Endothelial cell of umbilical vein (primary cell): ENCODE results near the gene RRP8. TPM values are rescaled to one million over a fixed set of nuclear protein-coding genes. Genes with fewer than 3 reads are reported as not detected.

Experiments used
- BruUV-seq: library from RNA; stranded (reverse); fragments of 400-500 nt; replicated peaks from 2 replicates; lab custom pipeline; 2021; lab: Mats Ljungman, UMichigan
- CTCF ChIA-PET: fragments of 300-600, 350-600 bp; sonication (Branson Sonifier 250); formaldehyde crosslinking; loops from one replicate; lab custom pipeline; 2021; ENCODE audit warnings: antibody characterized with exemption, inconsistent platforms; lab: Charles Lee
- POLR2A ChIA-PET: fragments of 300-600, 350-600 bp; sonication (Branson Sonifier 250); formaldehyde crosslinking; loops from one replicate; lab custom pipeline; 2021; ENCODE audit warnings: antibody characterized with exemption, inconsistent platforms; lab: Charles Lee
- DNase-seq: peaks from one replicate; pipeline ENCODE4 v3.0.0-alpha.2; 2011; ENCODE audit warnings: low read depth, low spot score
- FAIRE-seq: peaks from 2 replicates; lab custom pipeline; 2011; peaks lifted over from hg19 to GRCh38; lab: Jason Lieb, UNC
- H2AFZ ChIP-seq: 2 replicates; pipeline ENCODE4 v1.6.0; 2012; ENCODE audit warnings: low read depth, low read length, control low read depth, inconsistent platforms
- H3K27ac ChIP-seq: 2 replicates; pipeline ENCODE4 v1.5.1; 2011; ENCODE audit warnings: low read depth, mild to moderate bottlenecking, control low read depth, low read length, moderate library complexity; ENCODE audit not compliant: insufficient read depth
- H3K27me3 ChIP-seq, 2 experiments: 2 replicates each; pipeline versions ENCODE4 v1.6.0 to v1.6.1; 2011; ENCODE audit warnings: low read length in 2 of 2, mixed read lengths in 1 of 2; ENCODE audit not compliant: control insufficient read depth in 2 of 2, insufficient read depth in 2 of 2
- H3K36me3 ChIP-seq, 2 experiments: 2 replicates in 1 of 2; 3 replicates in 1 of 2; pipeline ENCODE4 v1.5.1; 2011; ENCODE audit warnings: low read length in 2 of 2, mild to moderate bottlenecking in 1 of 2, moderate library complexity in 1 of 2; ENCODE audit not compliant: control insufficient read depth in 2 of 2, insufficient read depth in 2 of 2; ENCODE audit errors: extremely low read depth in 1 of 2
- H3K4me1 ChIP-seq: 3 replicates; pipeline ENCODE4 v1.5.1; 2011; ENCODE audit warnings: mild to moderate bottlenecking, low read length; ENCODE audit not compliant: control insufficient read depth, insufficient read depth; ENCODE audit errors: extremely low read depth
- H3K4me2 ChIP-seq: 2 replicates; pipeline ENCODE4 v1.6.1; 2011; ENCODE audit warnings: low read length, control low read depth, mixed read lengths; ENCODE audit not compliant: insufficient read depth
- H3K4me3 ChIP-seq, 3 experiments: fragments of 200-600 bp in 1 of 3; sonication (generic), shearing (Covaris generic) in 1 of 3; replicated peaks in 1 of 3; 2 replicates each; pipeline ENCODE4 v1.5.1; 2011 to 2016; ENCODE audit warnings: control low read depth in 3 of 3, low read length in 3 of 3, mild to moderate bottlenecking in 2 of 3, inconsistent platforms in 1 of 3, low read depth in 1 of 3, moderate library complexity in 1 of 3; ENCODE audit not compliant: insufficient read depth in 1 of 3
- H3K79me2 ChIP-seq: 2 replicates; pipeline ENCODE4 v1.6.0; 2012; ENCODE audit warnings: low read length, inconsistent platforms; ENCODE audit not compliant: control insufficient read depth, insufficient read depth
- H3K9ac ChIP-seq: replicated peaks from 2 replicates; pipeline ENCODE3; 2011; ENCODE audit warnings: low read length, control low read depth; ENCODE audit not compliant: insufficient read depth; ENCODE audit errors: extremely low read depth
- H3K9me1 ChIP-seq: replicated peaks from 3 replicates; pipeline ENCODE4 v1.6.0; 2011; ENCODE audit warnings: mild to moderate bottlenecking, low read length; ENCODE audit not compliant: control insufficient read depth, insufficient read depth; ENCODE audit errors: extremely low read depth
- H3K9me3 ChIP-seq: replicated peaks from 2 replicates; pipeline ENCODE4 v1.5.1; 2012; ENCODE audit warnings: low read length, inconsistent platforms; ENCODE audit not compliant: control insufficient read depth, insufficient read depth
- H4K20me1 ChIP-seq: replicated peaks from 2 replicates; pipeline ENCODE3; 2011; ENCODE audit warnings: mild to moderate bottlenecking, low read length; ENCODE audit not compliant: control insufficient read depth, insufficient read depth; ENCODE audit errors: extremely low read depth
- EZH2 ChIP-seq: IDR thresholded peaks from 2 replicates; pipeline ENCODE4 v1.6.1; 2012; ENCODE audit warnings: borderline replicate concordance, low read depth, mild to moderate bottlenecking, moderate library complexity, low read length, inconsistent platforms; ENCODE audit not compliant: severe bottlenecking
- FOS ChIP-seq: IDR thresholded peaks from 2 replicates; pipeline ENCODE4 v1.6.1; 2011; ENCODE audit warnings: mild to moderate bottlenecking, low read length, moderate library complexity, borderline replicate concordance; ENCODE audit not compliant: insufficient read depth
- GATA2 ChIP-seq: IDR thresholded peaks from 2 replicates; pipeline ENCODE4 v1.7.0; 2011; ENCODE audit warnings: low read depth, mild to moderate bottlenecking, moderate library complexity, mixed read lengths, low read length; ENCODE audit not compliant: insufficient read length, insufficient read depth
- JUN ChIP-seq: IDR thresholded peaks from 2 replicates; pipeline ENCODE4 v1.6.1; 2011; ENCODE audit warnings: borderline replicate concordance, low read depth; ENCODE audit not compliant: insufficient read length, insufficient read depth
- MYC ChIP-seq: IDR thresholded peaks from one replicate; pipeline ENCODE4 v1.6.1; 2011; ENCODE audit warnings: mild to moderate bottlenecking, low read depth, low read length
- POLR2A ChIP-seq: IDR thresholded peaks from 2 replicates; pipeline ENCODE4 v1.6.1; 2012; ENCODE audit warnings: low read depth, mild to moderate bottlenecking, control low read depth, low read length
- POLR2AphosphoS5 ChIP-seq: IDR thresholded peaks from 2 replicates; pipeline ENCODE4 v1.6.1; 2012; ENCODE audit warnings: low read depth, mild to moderate bottlenecking, control low read depth, low read length, moderate library complexity; ENCODE audit not compliant: insufficient read depth
- dilution Hi-C: fragments of 300-500 bp; cut with MboI; formaldehyde crosslinking; loops from one replicate; pipeline ENCODE4 v1.15.0; 2019; ENCODE audit warnings: low sequenced_read_pairs; ENCODE audit not compliant: extremely low pct_ligation_motif_present
- intact Hi-C: fragments of 100-400 bp; cut with micrococcal nuclease; formaldehyde crosslinking; loops from one replicate; pipeline ENCODE4 v1.10.0; 2022
- polyA plus RNA-seq, 4 experiments: library from polyadenylated mRNA; depleted of rRNA in 3 of 4; stranded (reverse) in 3 of 4; unstranded in 1 of 4; fragments of >200 nt; gene quantifications; 2 replicates each; pipeline versions ENCODE4 v1.2.1 to v1.2.3, GENCODE V29; 2011 to 2012; ENCODE audit warnings: missing spikeins in 1 of 4
- total RNA-seq: library from RNA; stranded (reverse); gene quantifications from 2 replicates; pipeline ENCODE4 v1.2.3, GENCODE V29; 2021
- TF ChIP-seq, protein P1 (sequence below), 2 donors: IDR thresholded peaks; 1 replicate in 1 of 2; 2 replicates in 1 of 2; pipeline ENCODE4 v1.5.1; 2011; ENCODE audit warnings: low read length in 2 of 2, mild to moderate bottlenecking in 2 of 2, moderate library complexity in 2 of 2, control low read depth in 1 of 2, inconsistent platforms in 1 of 2, low read depth in 1 of 2; ENCODE audit not compliant: insufficient read depth in 1 of 2; ENCODE audit errors: extremely low read depth in 1 of 2

Gene RRP8
- total and polyA plus RNA-seq, 2 donors (not counting 3 experiments of a cell fraction or from before 2014, with no cell fraction given) = 6.4 to 19.4 TPM

DNA sequence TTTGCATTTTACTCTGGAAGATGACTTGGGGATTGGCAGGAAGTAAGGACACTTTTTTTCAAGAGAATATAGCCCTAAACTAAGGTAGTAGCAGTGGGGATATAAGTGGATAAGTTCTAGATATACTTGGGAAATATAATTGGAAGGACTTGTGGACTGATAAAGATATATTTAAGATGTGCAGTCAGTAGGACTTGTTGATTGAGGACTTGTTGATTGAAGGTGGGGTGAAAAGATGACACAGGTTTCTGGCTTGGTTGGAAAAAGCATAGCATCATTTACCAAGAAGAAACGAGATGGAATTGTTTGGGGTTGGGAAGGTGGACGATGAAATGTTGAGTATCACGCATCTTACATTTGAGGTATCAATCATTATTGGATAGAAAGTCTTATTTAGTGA is 10.1 kb upstream of the RRP8 start:
- Histone ChIP-seq H2AFZ (no peak overlapping the region), H3K27ac (no peak overlapping the region), H3K9ac (no peak overlapping the region), H3K9me1 (no peaks in the 10 kb centered on the region), H3K4me2 (no peak overlapping the region), H3K79me2 (peaks cover 23% of the 10 kb centered on the region), H3K27me3 (no peaks in the 10 kb centered on the region), H3K36me3 (peaks cover 30 to 39% of the 10 kb centered on the region in 2 experiments), H3K4me3 (no peak overlapping the region), H3K9me3 (no peaks in the 10 kb centered on the region), H3K4me1 (peaks cover 57% of the 10 kb centered on the region), H4K20me1 (no peaks in the 10 kb centered on the region)
- TF ChIP-seq GATA2 (no peak), POLR2AphosphoS5 (no peak), JUN (no peak), MYC (no peak), POLR2A (no peak), EZH2 (no peak), FOS (no peak)
- TF ChIP-seq, protein P1, sequence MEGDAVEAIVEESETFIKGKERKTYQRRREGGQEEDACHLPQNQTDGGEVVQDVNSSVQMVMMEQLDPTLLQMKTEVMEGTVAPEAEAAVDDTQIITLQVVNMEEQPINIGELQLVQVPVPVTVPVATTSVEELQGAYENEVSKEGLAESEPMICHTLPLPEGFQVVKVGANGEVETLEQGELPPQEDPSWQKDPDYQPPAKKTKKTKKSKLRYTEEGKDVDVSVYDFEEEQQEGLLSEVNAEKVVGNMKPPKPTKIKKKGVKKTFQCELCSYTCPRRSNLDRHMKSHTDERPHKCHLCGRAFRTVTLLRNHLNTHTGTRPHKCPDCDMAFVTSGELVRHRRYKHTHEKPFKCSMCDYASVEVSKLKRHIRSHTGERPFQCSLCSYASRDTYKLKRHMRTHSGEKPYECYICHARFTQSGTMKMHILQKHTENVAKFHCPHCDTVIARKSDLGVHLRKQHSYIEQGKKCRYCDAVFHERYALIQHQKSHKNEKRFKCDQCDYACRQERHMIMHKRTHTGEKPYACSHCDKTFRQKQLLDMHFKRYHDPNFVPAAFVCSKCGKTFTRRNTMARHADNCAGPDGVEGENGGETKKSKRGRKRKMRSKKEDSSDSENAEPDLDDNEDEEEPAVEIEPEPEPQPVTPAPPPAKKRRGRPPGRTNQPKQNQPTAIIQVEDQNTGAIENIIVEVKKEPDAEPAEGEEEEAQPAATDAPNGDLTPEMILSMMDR (IDR thresholded peaks at IDR 0.05; ENCODE audit: extremely low read depth in 1 of 2, insufficient read depth in 1 of 2, low read depth in 1 of 2, low read length in 2 of 2) = no peak
- dilution Hi-C loops = no loop called here
- no TSS peak for BruUV-seq
- no peak for FAIRE-seq
- CTCF ChIA-PET = interaction anchor here (1.0 to 4.5 kb wide), 9 partner anchors 9 to 234 kb away, joined by 3 to 43 read pairs (median 7); partner anchors contain the start of gene MRPL17
- DNase-seq = no peak
- intact Hi-C loops = no loop called here
- POLR2A ChIA-PET = interaction anchor here (2.0 kb wide), 1 partner anchor 70 kb away, joined by 14 read pairs; the partner anchor contains the start of gene MRPL17
